HS-5 (cell line): ENCODE data around the gene UQCR11.
"Not testable (repeated sequence)": the region's sequence is repeated elsewhere in the genome, so short reads cannot be mapped to it uniquely, and the experiment has no call there.

ENCODE experiments used
- DNase-seq: peaks from one replicate; pipeline ENCODE4 v3.0.0-alpha.2; 2012; ENCODE audit warnings: low read depth

UQCR11 gene

GRCh38 chr19:1605236-1606137 is at the start of gene UQCR11:
Gene UQCR11 (minus strand): TSS chr19:1605462. CDS start chr19:1605409, 53 bp downstream.
- DNase-seq: peak; percentile 76

GRCh38 chr19:1654178-1654792 is 49.0 kb upstream of the UQCR11 start:
- no peak for DNase-seq

GRCh38 chr19:1653300-1653628 is 48.0 kb upstream of the UQCR11 start:
- no peak for DNase-seq

GRCh38 chr19:1652471-1653299 is 47.4 kb upstream of the UQCR11 start, which contains the start of gene TCF3:
Gene TCF3 (minus strand): TSS chr19:1652615. CDS start chr19:1650248, 2,367 bp downstream.
- peak; percentile 97 for DNase-seq

- DNase-seq: no peak
These were observed 46.5 kb upstream of the UQCR11 start for GRCh38 chr19:1651568-1652291.

GRCh38 chr19:1650650-1651567 is 45.6 kb upstream of the UQCR11 start:
- DNase-seq: no peak

GRCh38 chr19:1649706-1650649 is 44.7 kb upstream of the UQCR11 start:
- no peak for DNase-seq

GRCh38 chr19:1648920-1649541 is 43.8 kb upstream of the UQCR11 start:
- DNase-seq: no peak

- no peak for DNase-seq
These were observed 43.2 kb upstream of the UQCR11 start for GRCh38 chr19:1648459-1648849.

GRCh38 chr19:1647501-1648458 is 42.5 kb upstream of the UQCR11 start:
- DNase-seq: no peak

- DNase-seq: no peak
These were observed 41.6 kb upstream of the UQCR11 start for GRCh38 chr19:1646659-1647453.

- DNase-seq: no peak
These were observed 40.9 kb upstream of the UQCR11 start for GRCh38 chr19:1646149-1646548.

- DNase-seq: no peak
These were observed 40.0 kb upstream of the UQCR11 start for GRCh38 chr19:1645299-1645698.

- DNase-seq: no peak
These were observed 38.8 kb upstream of the UQCR11 start for GRCh38 chr19:1644070-1644469.

- not testable (repeated sequence) for DNase-seq
These were observed 35.7 kb upstream of the UQCR11 start for GRCh38 chr19:1640893-1641448.

- no peak for DNase-seq
These were observed 31.3 kb upstream of the UQCR11 start for GRCh38 chr19:1636325-1637236.
